HepG2 (cell line): Measurements from ENCODE around the gene HLA-C. TPM values are rescaled to one million over a fixed set of nuclear protein-coding genes. Genes with fewer than 3 reads are reported as not detected.

Source experiments
- ATAC-seq: fragments of 200-7000 bp; cut with Tn5 transposase; 3 replicates; pipeline ENCODE4 v1.9.1; 2020; ENCODE audit warnings: mild to moderate bottlenecking, moderate library complexity
- BruUV-seq: library from RNA; stranded (reverse); fragments of 400-500 nt; replicated peaks from 2 replicates; lab custom pipeline; 2021; lab: Mats Ljungman, UMichigan
- CTCF ChIA-PET: fragments of 300-600 bp; formaldehyde crosslinking; extraction: SDS; loops from one replicate; lab custom pipeline; 2021; ENCODE audit warnings: low total read pairs, inconsistent platforms, low intra/inter-chr PET ratio; lab: Yijun Ruan, JAX
- POLR2A ChIA-PET: fragments of 350-600 bp; sonication (Branson Sonifier 250); formaldehyde crosslinking; loops from one replicate; lab custom pipeline; 2020; ENCODE audit warnings: antibody characterized with exemption, inconsistent platforms; lab: Yijun Ruan, JAX
- DNase-seq: peaks from one replicate; pipeline ENCODE4 v3.0.0-alpha.2; 2015; ENCODE audit warnings: low spot score
- FAIRE-seq: peaks from 3 replicates; lab custom pipeline; 2011; peaks lifted over from hg19 to GRCh38; lab: Jason Lieb, UNC
- H2AFZ ChIP-seq: one replicate; pipeline ENCODE4 v1.6.1; 2011; ENCODE audit warnings: low read length, inconsistent platforms
- H3K27ac ChIP-seq: fragments of 300-600 bp; 3 replicates; pipeline ENCODE4 v1.8.0; 2011; ENCODE audit warnings: mixed run types, mild to moderate bottlenecking, mixed read lengths, low read length, inconsistent platforms; ENCODE audit not compliant: insufficient read depth; ENCODE audit errors: extremely low read length
- H3K27me3 ChIP-seq, 2 experiments: fragments of 200-600 bp in 1 of 2; 2 replicates in 1 of 2; 3 replicates in 1 of 2; pipeline versions ENCODE4 v1.6.0 to v1.8.0; 2011; ENCODE audit warnings: low read length in 2 of 2, mild to moderate bottlenecking in 2 of 2, moderate library complexity in 2 of 2, inconsistent platforms in 1 of 2; ENCODE audit not compliant: insufficient read depth in 2 of 2, control insufficient read depth in 1 of 2
- H3K36me3 ChIP-seq, 2 experiments: fragments of 200-600 bp in 1 of 2; replicated peaks in 1 of 2; 2 replicates in 1 of 2; 3 replicates in 1 of 2; pipeline versions ENCODE4 v1.5.1 to v1.8.0; 2011; ENCODE audit warnings: low read length in 2 of 2, inconsistent platforms in 1 of 2; ENCODE audit not compliant: insufficient read depth in 2 of 2, control insufficient read depth in 1 of 2
- H3K4me1 ChIP-seq: 2 replicates; pipeline ENCODE4 v1.5.1; 2012; ENCODE audit warnings: low read length, inconsistent platforms; ENCODE audit not compliant: insufficient read depth
- H3K4me2 ChIP-seq: 2 replicates; pipeline ENCODE4 v1.6.0; 2011; ENCODE audit warnings: low read depth, low read length, inconsistent platforms
- H3K4me3 ChIP-seq, 3 experiments: fragments of 200-600 bp in 1 of 3; sonication (generic), shearing (Covaris generic) in 1 of 3; replicated peaks in 1 of 3; 2 replicates each; pipeline ENCODE4 v1.5.1; 2011 to 2016; ENCODE audit warnings: low read length in 3 of 3, inconsistent platforms in 2 of 3, low read depth in 2 of 3, mild to moderate bottlenecking in 2 of 3, control low read depth in 1 of 3, mixed read lengths in 1 of 3; ENCODE audit not compliant: insufficient read depth in 1 of 3
- H3K79me2 ChIP-seq: one replicate; pipeline ENCODE4 v1.6.1; 2011; ENCODE audit warnings: low read length, inconsistent platforms; ENCODE audit not compliant: insufficient read depth
- H3K9ac ChIP-seq: 2 replicates; pipeline ENCODE4 v1.6.0; 2011; ENCODE audit warnings: mild to moderate bottlenecking, low read depth, low read length, inconsistent platforms; ENCODE audit not compliant: insufficient read depth
- H3K9me3 ChIP-seq: 2 replicates; pipeline ENCODE4 v1.5.1; 2012; ENCODE audit warnings: mild to moderate bottlenecking, low read length
- H4K20me1 ChIP-seq: 2 replicates; pipeline ENCODE4 v1.6.0; 2011; ENCODE audit warnings: inconsistent platforms, mild to moderate bottlenecking, low read length, moderate library complexity; ENCODE audit not compliant: insufficient read depth
- CEBPG ChIP-seq: IDR thresholded peaks from 2 replicates; pipeline ENCODE4 v1.6.1; 2016
- SMAD1 ChIP-seq: sonication (generic); formaldehyde crosslinking; IDR thresholded peaks from 2 replicates; pipeline ENCODE4 v1.4.0; 2020; ENCODE audit warnings: missing genetic modification reagents, low read depth, mild to moderate bottlenecking, borderline replicate concordance
- SP4 ChIP-seq: sonication (generic); formaldehyde crosslinking; IDR thresholded peaks from 2 replicates; pipeline ENCODE4 v1.8.1; 2023; ENCODE audit warnings: mild to moderate bottlenecking, missing genetic modification reagents
- SP5 ChIP-seq: IDR thresholded peaks from 2 replicates; pipeline ENCODE4 v1.6.1; 2016; ENCODE audit warnings: low read depth, borderline replicate concordance
- WGBS: methylation state at CpG from one replicate; pipeline ENCODE4 v1.1.6; 2017; ENCODE audit warnings: low lambda C conversion rate; 5-methylcytosine and 5-hydroxymethylcytosine counted together
- in situ Hi-C: cut with HindIII; loops from 2 replicates; pipeline ENCODE4 v1.10.0; 2017; ENCODE audit warnings: low pct_unique_long_range_greater_than_20kb; ENCODE audit not compliant: extremely low pct_ligation_motif_present
- intact Hi-C: fragments of 100-400 bp; cut with micrococcal nuclease; formaldehyde crosslinking; loops from one replicate; pipeline ENCODE4 v1.10.0; 2022; ENCODE audit not compliant: unreplicated experiment
- polyA plus RNA-seq, 8 experiments: library from polyadenylated mRNA; depleted of rRNA in 3 of 8; stranded (reverse) in 7 of 8; unstranded in 1 of 8; fragments of >200 nt; fragmentation: Illumina TruSeq in 4 of 8; extraction: Trizol in 4 of 8; gene quantifications; 2 replicates each; pipeline versions ENCODE4 v1.2.1 to v1.2.3, GENCODE V29; 2011 to 2016; ENCODE audit warnings: low read depth in 4 of 8, missing spikeins in 1 of 8, mixed read lengths in 1 of 8; ENCODE audit not compliant: insufficient read depth in 1 of 8
- total RNA-seq, 5 experiments: library from RNA; depleted of rRNA; stranded (reverse); fragments of >200 nt; fragmentation: Illumina TruSeq; extraction: Trizol; gene quantifications; 2 replicates each; pipeline ENCODE4 v1.2.3, GENCODE V29; 2016; ENCODE audit warnings: low read depth in 1 of 5
- TF ChIP-seq, protein P1 (sequence below): fragments of 450-650 bp; IDR thresholded peaks from 2 replicates; pipeline ENCODE4 v1.6.1; 2017; ENCODE audit warnings: mild to moderate bottlenecking
- TF ChIP-seq, protein P2 (sequence below): sonication (generic); formaldehyde crosslinking; IDR thresholded peaks from 2 replicates; pipeline ENCODE4 v1.5.1; 2020; ENCODE audit warnings: mild to moderate bottlenecking, missing genetic modification reagents, borderline replicate concordance

The HLA-C gene
- total and polyA plus RNA-seq, 2 of the 13 experiments (the other 11 are each of a cell fraction or from before 2014, with no cell fraction given), result 77.1 to 155 TPM

DNA sequence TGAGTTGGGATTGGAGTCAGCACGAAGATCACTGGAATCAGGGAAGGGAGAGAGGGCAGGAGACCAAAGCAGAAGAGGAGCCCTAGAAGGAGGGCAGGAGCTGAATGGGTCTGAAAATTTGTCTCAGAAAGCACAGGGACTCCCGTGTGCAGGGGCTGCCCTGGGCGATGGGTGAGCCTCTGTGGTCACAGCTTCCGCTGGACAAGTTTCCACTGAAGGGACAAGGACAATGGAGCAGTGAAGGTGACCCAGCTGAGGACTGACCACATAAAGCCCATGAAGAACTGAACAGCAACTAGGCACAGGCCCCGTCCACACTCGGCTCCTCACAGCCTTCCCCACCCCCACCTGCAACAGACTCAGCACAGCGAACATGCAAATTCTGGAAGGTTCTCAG lies 3.5 kb downstream of the HLA-C start:
- Histone ChIP-seq H4K20me1 (no peaks in the 10 kb centered on the region), H3K36me3 (peaks cover 1 to 4% of the 10 kb centered on the region in 2 experiments; a peak in 1 of 5 replicates), H3K4me3 (no peak overlapping the region), H2AFZ (no peak overlapping the region), H3K4me2 (no peak overlapping the region), H3K9me3 (no peaks in the 10 kb centered on the region), H3K79me2 (no peaks in the 10 kb centered on the region), H3K27me3 (peaks cover 0 to 3% of the 10 kb centered on the region in 2 experiments; a peak in 2 of 5 replicates), H3K4me1 (peaks cover 8% of the 10 kb centered on the region), H3K9ac (no peak overlapping the region), H3K27ac (no peak overlapping the region)
- ChIA-PET POLR2A (interaction anchor here (1.1 kb wide), 2 partner anchors 8 to 22 kb away, joined by 3 read pairs; no protein-coding TSS in a partner anchor), CTCF (no interaction called here)
- BruUV-seq, result no TSS peak
- in situ Hi-C loops (loop anchor here (5.0 kb wide), 1 partner anchor 84 kb away; no protein-coding TSS in a partner anchor), intact Hi-C loops (loop anchor here (2.0 kb wide), 1 partner anchor 86 kb away; no protein-coding TSS in a partner anchor)
- no peak for TF ChIP-seq CEBPG (CRISPR knock-in tag)
- TF ChIP-seq, protein P1, sequence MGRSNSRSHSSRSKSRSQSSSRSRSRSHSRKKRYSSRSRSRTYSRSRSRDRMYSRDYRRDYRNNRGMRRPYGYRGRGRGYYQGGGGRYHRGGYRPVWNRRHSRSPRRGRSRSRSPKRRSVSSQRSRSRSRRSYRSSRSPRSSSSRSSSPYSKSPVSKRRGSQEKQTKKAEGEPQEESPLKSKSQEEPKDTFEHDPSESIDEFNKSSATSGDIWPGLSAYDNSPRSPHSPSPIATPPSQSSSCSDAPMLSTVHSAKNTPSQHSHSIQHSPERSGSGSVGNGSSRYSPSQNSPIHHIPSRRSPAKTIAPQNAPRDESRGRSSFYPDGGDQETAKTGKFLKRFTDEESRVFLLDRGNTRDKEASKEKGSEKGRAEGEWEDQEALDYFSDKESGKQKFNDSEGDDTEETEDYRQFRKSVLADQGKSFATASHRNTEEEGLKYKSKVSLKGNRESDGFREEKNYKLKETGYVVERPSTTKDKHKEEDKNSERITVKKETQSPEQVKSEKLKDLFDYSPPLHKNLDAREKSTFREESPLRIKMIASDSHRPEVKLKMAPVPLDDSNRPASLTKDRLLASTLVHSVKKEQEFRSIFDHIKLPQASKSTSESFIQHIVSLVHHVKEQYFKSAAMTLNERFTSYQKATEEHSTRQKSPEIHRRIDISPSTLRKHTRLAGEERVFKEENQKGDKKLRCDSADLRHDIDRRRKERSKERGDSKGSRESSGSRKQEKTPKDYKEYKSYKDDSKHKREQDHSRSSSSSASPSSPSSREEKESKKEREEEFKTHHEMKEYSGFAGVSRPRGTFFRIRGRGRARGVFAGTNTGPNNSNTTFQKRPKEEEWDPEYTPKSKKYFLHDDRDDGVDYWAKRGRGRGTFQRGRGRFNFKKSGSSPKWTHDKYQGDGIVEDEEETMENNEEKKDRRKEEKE, result no peak
- no peak for TF ChIP-seq SP5 (CRISPR knock-in tag)
- TF ChIP-seq, protein P2, sequence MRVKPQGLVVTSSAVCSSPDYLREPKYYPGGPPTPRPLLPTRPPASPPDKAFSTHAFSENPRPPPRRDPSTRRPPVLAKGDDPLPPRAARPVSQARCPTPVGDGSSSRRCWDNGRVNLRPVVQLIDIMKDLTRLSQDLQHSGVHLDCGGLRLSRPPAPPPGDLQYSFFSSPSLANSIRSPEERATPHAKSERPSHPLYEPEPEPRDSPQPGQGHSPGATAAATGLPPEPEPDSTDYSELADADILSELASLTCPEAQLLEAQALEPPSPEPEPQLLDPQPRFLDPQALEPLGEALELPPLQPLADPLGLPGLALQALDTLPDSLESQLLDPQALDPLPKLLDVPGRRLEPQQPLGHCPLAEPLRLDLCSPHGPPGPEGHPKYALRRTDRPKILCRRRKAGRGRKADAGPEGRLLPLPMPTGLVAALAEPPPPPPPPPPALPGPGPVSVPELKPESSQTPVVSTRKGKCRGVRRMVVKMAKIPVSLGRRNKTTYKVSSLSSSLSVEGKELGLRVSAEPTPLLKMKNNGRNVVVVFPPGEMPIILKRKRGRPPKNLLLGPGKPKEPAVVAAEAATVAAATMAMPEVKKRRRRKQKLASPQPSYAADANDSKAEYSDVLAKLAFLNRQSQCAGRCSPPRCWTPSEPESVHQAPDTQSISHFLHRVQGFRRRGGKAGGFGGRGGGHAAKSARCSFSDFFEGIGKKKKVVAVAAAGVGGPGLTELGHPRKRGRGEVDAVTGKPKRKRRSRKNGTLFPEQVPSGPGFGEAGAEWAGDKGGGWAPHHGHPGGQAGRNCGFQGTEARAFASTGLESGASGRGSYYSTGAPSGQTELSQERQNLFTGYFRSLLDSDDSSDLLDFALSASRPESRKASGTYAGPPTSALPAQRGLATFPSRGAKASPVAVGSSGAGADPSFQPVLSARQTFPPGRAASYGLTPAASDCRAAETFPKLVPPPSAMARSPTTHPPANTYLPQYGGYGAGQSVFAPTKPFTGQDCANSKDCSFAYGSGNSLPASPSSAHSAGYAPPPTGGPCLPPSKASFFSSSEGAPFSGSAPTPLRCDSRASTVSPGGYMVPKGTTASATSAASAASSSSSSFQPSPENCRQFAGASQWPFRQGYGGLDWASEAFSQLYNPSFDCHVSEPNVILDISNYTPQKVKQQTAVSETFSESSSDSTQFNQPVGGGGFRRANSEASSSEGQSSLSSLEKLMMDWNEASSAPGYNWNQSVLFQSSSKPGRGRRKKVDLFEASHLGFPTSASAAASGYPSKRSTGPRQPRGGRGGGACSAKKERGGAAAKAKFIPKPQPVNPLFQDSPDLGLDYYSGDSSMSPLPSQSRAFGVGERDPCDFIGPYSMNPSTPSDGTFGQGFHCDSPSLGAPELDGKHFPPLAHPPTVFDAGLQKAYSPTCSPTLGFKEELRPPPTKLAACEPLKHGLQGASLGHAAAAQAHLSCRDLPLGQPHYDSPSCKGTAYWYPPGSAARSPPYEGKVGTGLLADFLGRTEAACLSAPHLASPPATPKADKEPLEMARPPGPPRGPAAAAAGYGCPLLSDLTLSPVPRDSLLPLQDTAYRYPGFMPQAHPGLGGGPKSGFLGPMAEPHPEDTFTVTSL (CRISPR knock-in tag), result no peak
- TF ChIP-seq SMAD1 (CRISPR knock-in tag), result no peak
- no peak for TF ChIP-seq SP4 (CRISPR knock-in tag)
- DNase-seq (no peak), ATAC-seq (no peak), FAIRE-seq (no peak)
- WGBS, result 75% methylated on average over 7 of the region's 7 CpGs
